ENCODE data around the gene ITK. TPM values are rescaled to one million over a fixed set of nuclear protein-coding genes. Genes with fewer than 3 reads are reported as not detected.
A peak's percentile ranks its signal among the peaks of the same experiment; 100 is the strongest.

The ITK gene
- polyA plus RNA-seq (2013, experiment 1 of 2; ENCODE audit: insufficient read length), result 0.08 TPM
- polyA plus RNA-seq (2013, experiment 2 of 2; ENCODE audit: insufficient read length), result not detected

- DNase-seq, result no peak
These were observed at the start of gene ITK for GRCh38 chr5:157180374-157181264. Gene ITK (plus strand): TSS chr5:157180840. CDS start chr5:157180978, 138 bp downstream.

GRCh38 chr5:157130925-157131324, 49.7 kb upstream of the ITK start:
- DNase-seq, result no peak

DNA sequence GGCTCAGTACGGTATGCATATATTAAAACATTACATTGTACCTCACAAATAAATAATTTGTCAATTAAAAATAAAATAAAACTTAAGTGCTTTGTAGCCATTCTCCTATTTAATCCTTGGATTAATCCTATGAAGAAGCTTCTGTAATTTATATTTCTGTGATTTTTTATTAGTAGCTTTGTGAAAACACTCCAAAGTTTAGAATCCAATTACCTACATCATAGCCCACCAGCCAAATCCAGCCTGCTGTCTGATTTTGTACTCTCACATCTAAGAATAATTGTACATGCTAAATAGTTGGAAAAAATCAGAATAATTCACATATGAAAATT, 48.4 kb upstream of the ITK start:
- DNase-seq, result no peak

DNA sequence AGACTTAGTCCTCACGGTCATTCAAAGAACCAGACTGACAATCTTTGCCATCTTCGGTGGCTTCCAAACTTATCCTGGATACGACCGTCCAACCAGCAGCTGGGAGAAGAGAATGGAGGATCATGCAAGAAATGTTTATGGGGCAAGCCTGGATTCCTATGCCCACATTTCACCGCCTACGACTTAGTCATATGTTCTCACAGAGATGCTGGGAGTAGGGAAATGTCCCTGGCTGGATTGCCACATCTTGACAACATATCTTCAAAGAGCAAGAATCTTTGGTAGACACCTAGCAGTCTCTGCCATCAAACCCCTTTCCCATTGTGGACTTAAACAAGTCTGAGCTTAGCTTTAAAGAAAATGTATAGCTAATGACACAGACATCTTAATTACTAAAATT, 42.9 kb upstream of the ITK start:
- DNase-seq, result peak; percentile 2

GRCh38 chr5:157142317-157143126, 38.1 kb upstream of the ITK start, which contains the start of gene MED7:
Gene MED7 (minus strand): TSS chr5:157142865. CDS start chr5:157139431, 3,434 bp downstream.
- DNase-seq, result peak; percentile 100

DNA sequence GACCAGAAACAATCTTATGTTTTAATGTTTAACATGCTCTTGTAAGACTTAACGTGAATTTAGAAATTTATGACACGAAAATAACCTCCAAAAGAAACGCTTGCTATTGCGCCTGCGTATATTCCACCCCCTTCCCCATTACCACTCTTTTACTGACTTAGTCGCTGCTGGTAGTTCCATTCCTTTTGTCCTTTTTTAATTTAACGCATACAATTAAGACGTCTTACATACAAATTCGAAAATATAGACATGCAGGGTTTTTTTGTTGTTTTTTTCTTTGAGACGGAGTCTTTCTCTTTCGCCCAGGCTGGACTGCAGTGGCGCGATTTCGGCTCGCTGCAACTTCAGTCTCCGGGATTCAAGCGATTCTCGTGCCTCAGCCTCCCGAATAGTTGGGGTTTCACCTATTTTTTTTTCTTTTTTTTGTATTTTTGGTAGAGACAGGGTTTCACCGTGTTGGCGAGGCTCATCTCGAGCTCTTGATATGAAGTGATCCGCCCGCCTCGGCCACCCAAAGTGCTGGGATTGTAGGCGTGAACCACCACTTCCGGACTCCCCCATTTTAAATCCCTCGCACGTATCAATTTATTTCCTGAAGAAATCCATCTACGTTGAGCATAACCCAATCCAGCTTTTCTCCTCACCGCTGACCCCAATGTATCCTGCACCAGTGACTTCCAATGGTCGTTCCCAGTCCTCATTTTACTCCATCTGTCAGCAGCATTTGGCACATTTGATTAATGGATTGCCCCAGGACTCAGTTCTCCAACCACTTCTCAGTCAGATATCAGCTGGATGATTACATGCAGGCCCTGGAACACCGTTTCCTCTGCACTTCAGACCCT, 37.3 kb upstream of the ITK start:
- DNase-seq, result peak; percentile 32

DNA sequence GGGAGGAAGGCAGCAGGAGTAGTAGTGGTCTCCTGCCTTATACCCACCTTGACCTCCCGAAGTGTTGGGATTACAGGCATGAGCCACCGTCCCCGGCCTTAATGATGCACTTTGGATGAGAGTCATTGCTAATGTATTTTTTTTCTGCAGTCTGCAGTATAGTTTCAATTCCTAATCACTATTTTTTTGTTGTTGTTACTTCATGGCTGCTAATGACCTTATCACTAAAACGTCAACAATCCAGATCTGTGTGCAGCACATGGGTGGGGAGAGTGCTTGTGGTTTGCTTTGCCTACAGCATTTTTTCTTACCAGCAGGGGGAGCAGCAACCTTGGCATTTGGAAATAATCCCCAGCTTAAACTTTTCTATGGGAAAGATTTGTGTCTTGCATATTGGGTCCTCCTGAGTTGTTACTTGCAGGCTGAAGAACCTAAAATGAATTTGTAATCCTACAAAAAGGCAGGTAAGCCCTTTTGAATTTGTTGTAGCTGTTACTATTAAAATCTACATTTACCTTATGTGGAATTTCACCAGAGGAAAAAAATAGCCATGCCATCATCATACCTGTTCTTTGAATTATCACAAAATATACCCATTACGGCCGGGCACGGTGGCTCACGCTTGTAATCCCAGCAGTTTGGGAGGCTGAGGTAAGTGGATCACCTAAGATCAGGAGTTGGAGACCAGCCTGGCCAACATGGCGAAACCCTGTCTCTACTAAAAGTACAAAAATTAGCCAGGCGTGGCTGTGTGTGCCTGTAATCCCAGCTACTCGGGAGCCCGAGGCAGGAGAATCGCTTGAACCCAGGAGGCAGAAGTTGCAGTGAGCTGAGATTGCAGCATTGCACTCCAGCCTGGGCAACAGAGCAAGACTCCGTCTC, 31.7 kb upstream of the ITK start:
- DNase-seq, result peak; percentile 66

GRCh38 chr5:157150995-157151394, 29.6 kb upstream of the ITK start:
- no peak for DNase-seq

GRCh38 chr5:157155297-157155696, 25.3 kb upstream of the ITK start:
- DNase-seq, result no peak

GRCh38 chr5:157157293-157157891, 23.2 kb upstream of the ITK start:
- DNase-seq, result no peak

DNA sequence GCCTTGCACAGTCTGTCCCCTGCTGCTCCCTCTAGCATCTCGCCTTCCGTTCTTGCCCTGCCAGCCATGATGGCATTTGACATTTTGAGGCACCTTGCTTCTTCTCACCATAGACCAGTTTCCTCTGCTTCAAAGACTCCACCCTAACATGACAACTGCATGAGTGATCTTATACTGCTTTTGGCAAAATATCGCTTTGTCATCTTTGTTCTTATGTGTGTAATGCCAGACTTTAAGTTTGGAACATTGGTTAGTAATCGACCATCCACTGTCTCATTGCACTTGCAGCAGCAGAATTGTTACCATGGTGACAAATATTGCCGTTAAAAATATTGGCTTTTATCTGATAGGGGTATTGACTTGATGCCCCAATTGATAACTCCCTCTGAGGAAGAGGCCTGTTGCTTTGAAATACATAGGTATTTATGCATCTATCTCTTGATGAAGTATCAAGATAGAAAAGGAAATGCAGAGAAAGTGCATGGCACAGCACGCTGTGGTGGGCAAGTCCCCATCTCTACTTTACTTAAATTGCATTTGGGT, 21.4 kb upstream of the ITK start:
- no peak for DNase-seq

GRCh38 chr5:157160001-157160400, 20.6 kb upstream of the ITK start:
- DNase-seq, result no peak

GRCh38 chr5:157161996-157162395, 18.6 kb upstream of the ITK start:
- no peak for DNase-seq

DNA sequence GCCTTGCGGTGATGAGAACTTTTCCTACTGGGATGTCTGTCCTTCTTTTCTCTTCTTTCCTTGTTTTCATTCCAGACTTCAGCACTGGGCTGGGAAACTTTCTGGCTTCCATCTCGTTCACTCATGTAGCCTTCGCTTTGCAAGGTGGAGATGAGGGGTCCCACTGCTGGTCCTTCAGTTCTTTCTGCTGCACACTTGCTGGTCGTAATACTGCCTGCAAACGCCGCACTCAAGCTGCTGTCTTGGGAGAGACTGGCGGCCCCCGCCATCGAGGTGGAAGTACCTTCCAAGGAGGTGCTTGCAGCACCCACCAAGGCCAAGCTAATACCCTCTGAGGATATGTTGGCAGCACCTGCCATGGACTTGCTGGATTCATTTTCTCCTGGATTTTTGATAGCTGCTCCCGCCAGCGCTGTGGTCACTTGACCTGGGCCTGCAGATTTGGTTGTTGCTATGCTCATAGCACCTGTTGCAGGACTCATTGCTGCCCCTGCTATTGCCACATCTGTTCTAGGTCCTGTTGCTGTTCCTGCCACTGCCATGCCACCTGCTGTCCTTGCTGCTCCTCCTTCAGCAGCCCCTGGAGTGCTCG, 17.6 kb upstream of the ITK start:
- no peak for DNase-seq

- no peak for DNase-seq
These were observed 16.1 kb upstream of the ITK start for GRCh38 chr5:157164521-157164920.

- no peak for DNase-seq
These were observed 15.4 kb upstream of the ITK start for GRCh38 chr5:157165261-157165660.

- no peak for DNase-seq
These were observed 15.0 kb upstream of the ITK start for GRCh38 chr5:157165668-157166067.

DNA sequence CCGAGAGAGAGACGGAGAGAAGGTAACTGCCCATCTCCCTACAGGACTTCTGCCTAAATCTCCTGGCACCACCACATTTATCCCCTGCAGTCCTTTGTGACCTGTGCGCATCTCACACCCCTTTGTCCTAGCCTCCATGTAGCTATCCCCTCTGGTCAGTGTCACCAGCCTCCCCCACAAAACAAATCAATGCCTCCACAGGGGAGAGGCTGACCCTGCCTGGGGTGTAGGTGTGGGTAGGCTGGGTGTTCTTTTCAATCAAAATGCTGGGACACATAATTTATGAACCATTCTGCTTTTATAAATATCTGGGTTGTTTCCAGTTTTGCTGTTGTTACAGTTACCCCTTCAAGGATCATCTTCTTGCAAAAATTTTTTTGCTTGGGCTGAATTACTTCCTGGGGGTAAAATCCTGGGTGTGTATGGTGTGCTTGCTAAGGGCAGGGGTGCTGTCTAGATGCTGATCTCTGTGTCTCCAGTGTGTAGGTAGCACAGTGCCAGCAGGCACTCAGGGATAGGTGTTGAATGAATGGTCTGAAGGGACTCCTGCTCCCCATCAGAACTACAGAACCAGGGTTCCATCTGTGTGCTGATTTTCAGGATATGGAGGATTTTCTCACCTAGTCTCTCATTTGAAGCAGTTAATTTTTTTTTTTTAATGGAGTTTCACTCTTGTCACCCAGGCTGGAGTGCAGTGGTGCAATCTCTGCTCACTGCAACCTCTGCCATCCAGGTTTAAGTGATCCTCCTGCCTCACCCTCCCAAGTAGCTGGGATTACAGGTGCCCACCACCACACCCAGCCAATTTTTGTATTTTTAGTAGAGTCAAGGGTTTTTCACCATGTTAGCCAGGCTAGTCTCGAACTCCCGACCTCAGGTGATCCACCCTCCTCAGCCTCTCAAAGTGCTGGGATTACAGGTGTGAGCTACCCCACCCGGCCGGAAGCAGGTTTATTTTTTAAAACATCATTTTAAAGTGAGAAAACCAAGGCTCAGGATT, 14.1 kb upstream of the ITK start, which contains the start of gene GARIN3:
TSS of gene GARIN3 (minus strand) at position 51 of the 1,000 bp plus-strand sequence. CDS start 96 bp downstream, outside the sequence.
- DNase-seq, result no peak

DNA sequence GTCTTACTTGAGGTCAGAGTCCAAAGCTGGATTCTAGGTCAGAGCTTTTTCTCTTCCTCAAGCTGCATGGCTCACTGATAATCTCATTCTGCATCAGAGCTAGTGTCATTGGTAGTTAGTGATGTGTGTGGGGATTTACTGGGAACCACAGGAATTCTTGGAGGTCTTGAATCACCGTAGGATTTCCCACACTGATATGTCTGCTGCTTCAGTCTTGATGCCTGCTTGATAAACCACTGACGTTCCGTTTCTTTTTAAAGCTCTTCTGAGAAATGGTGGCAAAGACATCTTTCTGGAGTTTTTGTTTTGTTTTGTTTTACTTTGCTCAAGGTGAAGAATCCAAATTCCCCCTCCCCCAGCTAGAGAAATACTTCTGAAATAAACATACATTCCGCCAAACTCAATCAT, 13.4 kb upstream of the ITK start:
- DNase-seq, result peak; percentile 90

Measured in fibroblast of skin of abdomen (primary cell).